ENCODE data around the gene RCSD1.
"Not testable (repeated sequence)": the region's sequence is repeated elsewhere in the genome, so short reads cannot be mapped to it uniquely, and the experiment has no call there.

The RCSD1 gene

DNA sequence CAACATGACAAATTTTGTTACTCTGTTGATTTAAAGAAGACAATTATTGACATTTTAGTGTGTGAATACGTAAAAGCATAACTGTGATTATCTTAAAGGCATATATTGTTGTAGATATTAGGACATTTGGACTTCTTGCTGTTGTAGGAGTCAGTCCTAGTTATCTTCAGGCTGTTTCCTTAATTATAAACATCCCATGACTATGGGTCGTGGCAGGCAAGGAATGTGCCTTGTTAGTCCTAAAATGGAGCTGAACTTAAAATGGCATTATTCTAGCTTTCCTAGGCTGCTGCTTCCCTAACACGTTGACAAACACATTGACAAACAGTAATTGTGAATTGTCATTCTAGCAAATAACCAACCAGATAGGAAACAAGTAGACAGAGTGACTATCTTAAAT lies 87.3 kb downstream of the RCSD1 start:
- DNase-seq = no peak

DNA sequence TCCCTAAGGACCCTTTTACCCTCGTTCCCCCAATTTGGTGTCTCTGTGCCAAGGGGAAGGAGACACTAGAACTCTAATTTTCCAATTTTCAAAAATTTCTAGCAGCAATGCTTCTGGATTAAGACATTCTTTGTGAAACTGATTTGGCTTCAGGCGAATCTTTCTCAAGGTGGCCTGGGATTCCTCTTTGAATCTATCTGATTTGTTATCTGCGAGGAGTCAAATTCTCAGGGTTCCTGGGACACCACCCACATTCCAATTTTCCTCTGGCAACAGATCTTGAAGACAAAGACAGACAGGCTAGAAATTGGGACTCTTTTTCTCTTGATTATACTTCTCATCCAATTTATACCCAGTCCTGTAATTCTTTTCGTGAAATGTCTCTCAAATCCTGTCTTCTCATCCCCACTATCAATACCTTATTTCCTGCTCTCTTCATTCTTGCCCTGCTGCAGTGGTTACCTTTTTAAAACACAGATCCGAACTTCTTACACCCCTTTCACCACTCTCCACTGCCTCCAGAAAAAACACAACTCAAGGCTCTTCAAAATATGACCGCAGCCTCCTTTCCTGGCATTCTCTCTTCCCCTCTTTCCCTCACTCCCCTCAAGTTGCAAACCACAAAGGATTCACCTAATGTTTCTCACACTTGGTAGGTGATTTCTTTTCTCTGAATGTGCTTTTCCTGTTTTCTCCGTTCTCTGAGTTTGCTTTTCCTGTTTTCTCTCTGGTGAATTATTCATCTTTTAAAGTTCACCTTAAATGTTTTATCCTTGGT lies 89.1 kb downstream of the RCSD1 start:
- no peak for DNase-seq

DNA sequence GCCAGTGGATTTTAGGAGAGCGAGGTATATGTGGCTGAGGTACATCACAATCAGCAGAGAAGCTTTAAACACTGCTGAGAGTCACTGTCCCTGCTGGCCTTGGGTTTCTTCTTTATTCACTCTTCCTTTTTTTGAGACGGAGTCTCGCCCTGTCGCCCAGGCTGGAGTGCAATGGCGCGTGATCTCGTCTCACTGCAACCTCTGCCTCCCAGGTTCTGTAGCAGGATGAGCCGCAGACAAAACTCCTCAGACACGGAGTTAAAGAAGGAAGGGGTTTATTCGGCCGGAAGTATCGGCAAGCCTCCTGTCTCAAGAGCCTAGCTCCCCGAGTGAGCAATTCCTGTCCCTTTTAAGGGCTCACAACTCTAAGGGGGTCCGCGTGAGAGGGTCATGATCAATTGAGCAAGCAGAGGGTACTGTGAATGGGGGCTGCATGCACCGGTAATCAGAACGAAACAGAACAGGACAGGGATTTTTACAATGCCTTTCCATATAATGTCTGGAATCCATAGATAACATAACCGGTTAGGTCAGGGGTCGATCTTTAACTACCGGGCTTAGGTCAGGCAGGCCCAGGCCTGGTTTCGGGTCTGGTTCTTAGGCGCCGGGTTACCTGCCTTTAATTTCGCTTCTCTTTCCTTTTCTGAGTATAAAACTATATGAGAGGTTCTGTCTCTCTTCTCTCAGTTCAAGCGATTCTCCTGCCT lies 89.8 kb downstream of the RCSD1 start:
- DNase-seq = not testable (repeated sequence)

DNA sequence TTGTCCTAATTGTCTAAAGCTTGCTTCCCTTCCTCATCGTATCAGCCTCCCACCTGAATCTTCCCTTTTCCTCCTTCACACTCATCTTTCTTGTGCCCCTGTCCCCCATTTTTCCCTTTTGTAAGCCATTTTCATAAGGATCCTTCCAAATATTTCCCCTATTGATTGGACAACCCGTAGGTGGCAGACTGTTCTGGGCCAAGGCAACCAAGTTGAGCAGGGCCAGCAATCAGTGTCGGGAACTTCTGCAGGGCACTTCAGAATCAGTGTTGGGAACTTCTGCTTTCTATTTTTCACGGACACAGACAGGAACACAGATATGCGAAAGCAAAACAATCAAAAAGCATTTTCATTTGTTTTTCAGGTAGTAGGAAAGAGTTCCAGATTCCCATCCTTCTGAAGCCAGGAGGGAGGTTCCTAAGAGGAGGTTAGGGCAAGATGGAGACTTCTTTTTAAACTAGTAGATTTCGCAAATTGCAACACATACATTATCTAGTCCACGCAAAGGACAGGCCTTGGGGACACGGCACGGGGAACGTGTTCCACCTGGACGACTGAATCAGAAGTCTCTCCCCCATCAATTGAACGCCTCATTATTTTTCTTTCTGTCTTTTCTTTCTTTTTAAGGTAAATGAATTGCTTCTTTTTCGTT lies 91.1 kb downstream of the RCSD1 start:
- DNase-seq = no peak

DNA sequence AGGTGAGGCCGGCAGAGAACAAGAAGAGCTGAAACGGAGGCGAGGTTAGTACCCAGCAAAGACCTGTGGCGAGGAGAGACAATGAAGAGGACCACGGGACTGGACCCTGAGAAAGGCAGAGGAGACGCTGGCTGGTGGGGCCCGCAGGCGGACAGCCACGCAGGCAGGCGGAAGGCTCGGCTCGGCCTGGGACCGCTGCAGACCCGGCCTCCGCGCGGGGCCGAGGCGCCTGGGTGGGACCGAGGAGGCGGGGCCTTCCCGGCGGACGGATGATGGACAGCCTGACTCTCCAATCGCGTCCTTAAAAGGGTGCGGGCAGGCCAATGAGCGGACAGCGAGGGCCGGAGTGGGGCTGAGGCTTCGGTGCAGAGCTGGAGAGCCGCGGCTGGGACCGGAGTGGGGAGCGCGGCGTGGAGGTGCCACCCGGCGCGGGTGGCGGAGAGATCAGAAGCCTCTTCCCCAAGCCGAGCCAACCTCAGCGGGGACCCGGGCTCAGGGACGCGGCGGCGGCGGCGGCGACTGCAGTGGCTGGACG lies 91.7 kb downstream of the RCSD1 start, which contains the start of gene MPZL1:
MPZL1 (plus strand) TSS at position 366 of the 535 bp plus-strand sequence. CDS start 170 bp downstream, outside the sequence.
- DNase-seq = peak; percentile 100

DNA sequence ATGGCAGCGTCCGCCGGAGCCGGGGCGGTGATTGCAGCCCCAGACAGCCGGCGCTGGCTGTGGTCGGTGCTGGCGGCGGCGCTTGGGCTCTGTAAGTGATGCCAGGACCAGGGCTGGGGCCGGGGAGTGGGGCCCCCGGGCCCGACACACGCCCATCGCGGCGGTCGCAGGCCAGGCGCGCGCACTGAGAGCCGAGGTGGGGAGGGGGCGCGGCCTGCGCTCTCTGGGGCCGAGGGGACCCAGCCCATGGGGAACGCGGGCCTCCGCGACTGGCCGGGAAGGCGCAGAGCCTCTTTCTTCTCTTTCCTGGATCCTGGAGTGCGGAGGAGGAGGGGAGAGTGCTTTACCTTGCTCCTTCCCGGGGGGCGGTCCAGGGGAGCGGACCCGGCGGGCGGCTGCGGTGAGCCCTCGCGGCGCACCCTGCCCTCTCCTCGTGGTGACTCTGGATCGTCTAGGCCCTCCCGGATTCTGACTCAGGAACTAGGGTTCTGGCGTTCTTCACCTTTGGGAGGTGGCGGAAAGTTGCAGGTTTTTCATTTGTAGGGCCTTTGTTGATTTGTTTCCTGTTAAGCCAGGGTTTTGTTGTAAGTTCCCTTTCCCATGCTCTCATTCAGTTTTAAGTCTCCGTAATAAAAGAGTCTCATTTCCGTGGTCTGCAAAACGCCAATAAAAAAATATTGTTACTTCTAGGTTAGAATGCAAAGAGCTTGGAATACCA lies 92.3 kb downstream of the RCSD1 start:
- DNase-seq = no peak

DNA sequence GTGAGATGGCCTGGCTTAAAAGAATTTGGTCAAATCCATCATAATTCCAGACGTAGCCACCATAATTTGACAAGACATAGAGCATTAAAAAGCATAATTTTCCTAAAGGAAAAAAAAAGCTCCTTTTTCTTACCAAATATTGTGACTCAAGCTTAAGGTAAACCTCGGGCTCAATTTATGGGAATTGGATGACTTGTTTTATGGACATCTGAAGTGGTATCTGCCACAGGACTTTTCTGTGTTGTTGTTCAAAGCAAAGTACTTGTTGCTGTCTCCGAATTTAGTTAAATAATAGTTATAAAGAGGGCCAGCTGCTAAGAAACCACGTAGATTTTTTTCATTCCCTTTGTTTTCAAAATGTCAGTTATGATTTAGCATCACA lies 92.8 kb downstream of the RCSD1 start:
- DNase-seq = no peak

DNA sequence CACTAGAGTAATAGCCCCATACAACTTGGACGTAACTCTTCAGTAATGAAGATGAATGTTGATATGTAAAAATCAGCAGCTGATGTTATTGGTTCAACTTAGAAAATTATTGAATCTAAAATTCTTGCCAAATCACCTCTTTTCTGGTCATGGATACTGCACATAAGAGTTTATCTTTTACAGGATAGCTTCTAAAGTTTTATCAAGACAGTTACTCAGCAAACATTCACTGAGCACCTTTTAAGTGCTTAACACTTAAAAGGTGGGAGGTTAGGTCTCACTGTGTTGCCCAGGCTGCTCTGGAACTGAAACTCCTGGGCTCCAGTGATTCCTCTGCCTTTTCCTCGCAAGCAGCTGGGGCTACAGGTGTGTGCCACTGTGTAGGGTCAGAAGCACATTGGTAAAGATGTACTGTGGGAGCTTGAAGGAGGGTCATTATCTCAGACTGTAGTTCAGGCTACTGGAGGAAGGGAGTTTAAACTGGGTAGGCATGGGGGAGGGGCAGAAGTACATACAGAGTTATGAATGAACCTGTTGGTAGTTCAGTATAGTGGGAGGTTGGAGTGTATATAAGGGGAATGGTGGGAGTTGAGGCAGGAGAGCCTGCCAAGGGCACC lies 93.8 kb downstream of the RCSD1 start:
- no peak for DNase-seq

DNA sequence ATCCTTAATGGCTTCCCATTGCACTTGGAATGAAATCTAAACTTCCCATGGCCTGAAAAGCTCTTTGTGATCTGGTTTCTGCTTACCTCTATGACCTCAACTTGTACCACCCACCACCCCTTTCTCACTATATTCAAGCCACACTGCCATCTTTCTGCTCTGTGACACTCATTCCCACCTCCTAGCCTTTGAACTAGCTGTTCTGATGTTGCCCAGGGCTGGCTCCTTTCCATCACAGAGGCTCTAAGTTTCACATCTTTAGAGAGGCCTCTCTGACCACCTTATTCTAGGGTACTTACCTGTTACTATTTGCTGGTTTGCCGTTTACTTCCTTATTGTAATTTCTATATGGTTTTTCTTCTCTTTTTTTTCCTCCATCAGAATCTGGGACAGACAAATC lies 96.0 kb downstream of the RCSD1 start:
- DNase-seq = no peak

DNA sequence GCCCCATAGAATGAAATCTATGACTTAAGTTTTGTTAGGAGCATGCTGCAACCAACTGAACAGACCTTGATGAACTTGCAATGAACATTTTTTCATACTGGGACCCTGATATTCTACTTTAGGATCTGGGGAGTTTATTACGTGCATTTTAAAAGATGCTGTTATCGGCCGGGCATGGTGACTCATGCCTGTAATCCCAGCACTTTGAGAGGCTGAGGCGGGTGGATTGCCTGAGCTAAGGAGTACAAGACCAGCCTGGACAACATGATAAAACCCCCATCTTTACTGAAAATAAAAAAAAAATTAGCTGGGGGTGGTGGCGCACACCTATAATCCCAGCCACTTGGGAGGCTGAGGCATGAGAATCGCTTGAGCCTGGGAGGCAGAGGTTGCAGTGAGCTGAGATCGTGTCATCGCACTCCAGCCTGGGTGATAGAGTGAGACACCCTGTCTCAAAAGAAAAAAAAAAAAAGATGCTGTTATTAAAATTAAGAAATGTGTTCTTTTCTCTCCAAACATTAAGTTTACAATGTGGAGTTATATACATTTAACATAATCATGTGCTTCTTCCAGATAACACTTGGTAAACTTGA lies 98.9 kb downstream of the RCSD1 start:
- DNase-seq = no peak

DNA sequence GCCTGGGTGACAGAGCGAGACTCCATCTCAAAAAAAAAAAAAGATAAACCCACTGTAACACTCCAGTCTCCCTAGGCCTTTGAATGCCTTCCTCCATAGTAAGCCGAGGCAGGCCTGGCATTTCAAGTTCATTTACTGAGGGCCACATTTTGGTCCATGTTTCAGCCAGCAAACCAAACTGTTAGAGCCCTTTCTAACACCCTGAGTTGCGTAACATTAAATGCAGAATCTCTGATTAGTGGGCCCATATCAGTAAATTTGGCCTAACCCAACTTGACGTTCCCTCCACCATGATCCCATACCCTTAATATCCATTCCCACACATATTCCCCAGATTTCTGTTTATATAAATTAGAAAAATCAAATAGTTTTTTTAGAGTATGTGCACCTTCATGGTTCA lies 104.2 kb downstream of the RCSD1 start:
- no peak for DNase-seq

DNA sequence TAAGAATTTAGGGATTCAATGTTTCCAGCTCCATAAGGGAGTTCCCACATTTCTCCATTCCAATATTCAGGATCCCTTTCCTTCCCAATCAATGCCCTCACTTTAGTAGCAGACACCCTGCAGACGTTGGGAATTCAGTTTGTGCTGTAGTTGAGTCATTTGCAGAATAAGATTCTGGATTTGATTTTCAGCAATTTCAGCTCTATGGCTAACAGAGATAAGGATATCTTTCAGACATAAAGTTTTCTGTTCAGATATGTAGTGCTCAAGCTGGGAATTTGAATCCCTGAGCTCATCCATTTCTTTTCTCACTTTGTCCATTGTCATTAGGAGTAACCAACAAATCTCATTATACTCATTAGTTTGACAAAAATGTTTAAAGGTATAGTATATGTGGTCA lies 104.8 kb downstream of the RCSD1 start:
- no peak for DNase-seq

DNA sequence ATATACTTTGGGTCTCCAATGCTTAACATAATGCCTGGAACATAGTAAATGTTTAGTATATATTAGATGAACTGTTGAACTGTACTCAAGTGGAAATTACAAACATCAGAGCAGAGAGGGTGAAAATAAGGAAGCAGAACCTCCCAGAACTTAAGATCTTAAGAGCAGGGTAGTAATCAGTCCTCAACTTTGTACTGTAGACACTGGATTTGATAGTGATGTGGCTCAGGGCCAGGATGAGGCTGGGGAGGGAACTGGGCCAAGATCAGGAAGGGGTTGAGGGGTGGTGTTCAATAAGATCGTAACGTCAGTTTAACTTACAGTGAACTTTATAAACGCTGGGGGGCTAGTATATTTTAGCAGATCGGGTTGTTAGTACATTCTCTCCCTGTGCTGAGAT lies 107.1 kb downstream of the RCSD1 start:
- no peak for DNase-seq

DNA sequence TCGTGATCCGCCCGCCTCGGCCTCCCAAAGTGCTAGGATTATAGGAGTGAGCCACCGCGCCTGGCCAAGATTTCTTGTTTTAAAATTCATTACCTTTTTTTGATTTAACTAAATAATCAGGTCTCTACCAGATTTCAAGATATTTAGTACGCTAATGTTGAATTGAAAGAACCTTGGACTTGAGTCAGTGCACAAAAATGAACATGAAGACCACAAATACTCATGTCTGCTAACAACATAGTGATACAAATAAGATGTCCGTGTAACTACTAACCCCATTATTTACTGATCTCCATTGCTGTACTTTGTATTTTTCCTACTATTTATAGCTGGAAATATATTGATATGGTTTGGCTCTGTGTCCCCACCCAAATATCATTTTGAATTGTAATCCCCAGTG lies 108.1 kb downstream of the RCSD1 start:
- no peak for DNase-seq

DNA sequence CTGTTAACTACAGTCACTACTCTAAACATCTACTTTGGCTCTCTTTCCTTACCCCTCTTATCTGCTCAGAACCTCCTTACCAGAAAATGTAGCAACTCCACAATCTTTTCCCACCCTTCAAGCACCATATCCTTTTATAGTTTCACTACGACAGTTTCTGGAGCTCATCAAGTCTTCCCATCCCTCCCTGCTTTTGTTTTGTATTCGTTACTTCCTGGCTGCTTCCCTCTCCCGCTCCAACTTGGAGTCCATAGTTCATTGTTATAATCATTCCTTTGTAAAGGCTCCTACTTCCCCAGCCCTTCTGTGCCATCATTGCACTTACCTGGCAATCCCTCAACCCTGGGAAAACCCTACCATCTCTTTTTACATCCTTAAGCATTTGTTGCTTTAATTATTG lies 109.7 kb downstream of the RCSD1 start:
- no peak for DNase-seq

DNA sequence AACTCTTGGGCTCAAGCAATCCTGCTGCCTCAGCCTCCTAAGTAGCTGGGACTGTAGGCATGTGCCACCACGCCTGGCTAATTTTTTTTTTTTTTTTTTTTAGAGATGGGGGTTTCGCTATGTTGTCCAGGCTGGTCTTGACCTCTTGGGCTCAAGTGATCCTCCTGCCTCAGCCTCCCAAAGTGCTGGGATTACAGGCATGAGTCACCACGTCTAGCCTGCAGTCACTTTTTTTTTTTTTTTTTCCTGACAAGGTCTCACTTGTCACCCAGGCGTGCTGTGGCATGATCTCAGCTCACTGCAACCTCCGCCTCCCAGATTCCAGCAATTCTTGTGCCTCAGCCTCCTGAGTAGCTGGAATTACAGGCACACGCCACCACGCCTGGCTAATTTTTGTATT lies 111.1 kb downstream of the RCSD1 start:
- not testable (repeated sequence) for DNase-seq

DNA sequence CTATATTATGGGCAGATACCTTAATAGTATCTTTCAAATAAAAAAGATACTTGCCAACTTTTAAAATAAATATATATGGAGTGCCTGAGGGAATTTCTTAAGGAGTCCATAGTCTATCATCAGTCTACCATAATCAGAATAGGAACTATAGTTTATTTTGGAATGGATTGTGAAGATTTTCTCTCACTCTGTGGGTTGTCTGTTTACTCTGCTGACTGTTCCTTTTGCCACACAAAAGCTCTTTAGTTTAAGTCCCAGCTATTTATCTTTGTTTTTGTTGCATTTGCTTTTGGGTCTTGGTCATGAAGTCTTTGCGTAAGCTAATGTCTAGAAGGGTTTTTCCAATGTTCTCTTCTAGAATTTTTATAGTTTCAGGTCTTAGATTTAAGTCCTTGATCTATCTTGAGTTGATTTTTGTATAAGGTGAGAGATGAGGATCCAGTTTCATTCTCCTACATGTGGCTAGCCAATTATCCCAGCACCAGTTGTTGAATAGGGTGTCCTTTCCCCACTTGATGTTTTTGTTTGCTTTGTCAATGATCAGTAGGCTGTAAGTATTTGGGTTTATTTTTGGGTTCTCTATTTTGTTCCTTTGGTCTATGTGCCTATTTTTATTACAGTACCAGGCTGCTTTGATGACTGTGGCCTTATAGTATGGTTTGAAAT lies 112.5 kb downstream of the RCSD1 start:
- not testable (repeated sequence) for DNase-seq

DNA sequence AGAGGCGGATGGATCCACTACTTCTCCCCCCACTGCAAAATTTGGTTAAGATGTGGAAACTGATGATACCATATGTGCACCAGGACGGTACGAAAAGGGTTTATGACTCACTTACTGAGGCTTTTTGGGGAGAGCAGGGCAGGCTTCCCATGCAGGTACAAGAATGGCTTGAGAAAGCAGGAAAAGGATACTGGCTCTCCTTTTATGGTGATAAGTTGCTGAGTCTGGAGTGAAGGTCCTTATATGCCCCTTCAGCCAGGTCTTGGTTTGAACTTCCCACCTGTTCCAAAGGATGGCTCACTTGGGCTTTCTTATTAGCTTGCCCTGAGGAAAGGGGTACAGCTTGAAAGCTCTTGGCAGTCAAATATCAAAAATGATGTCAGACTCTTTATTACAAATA lies 114.9 kb downstream of the RCSD1 start:
- DNase-seq = no peak

DNA sequence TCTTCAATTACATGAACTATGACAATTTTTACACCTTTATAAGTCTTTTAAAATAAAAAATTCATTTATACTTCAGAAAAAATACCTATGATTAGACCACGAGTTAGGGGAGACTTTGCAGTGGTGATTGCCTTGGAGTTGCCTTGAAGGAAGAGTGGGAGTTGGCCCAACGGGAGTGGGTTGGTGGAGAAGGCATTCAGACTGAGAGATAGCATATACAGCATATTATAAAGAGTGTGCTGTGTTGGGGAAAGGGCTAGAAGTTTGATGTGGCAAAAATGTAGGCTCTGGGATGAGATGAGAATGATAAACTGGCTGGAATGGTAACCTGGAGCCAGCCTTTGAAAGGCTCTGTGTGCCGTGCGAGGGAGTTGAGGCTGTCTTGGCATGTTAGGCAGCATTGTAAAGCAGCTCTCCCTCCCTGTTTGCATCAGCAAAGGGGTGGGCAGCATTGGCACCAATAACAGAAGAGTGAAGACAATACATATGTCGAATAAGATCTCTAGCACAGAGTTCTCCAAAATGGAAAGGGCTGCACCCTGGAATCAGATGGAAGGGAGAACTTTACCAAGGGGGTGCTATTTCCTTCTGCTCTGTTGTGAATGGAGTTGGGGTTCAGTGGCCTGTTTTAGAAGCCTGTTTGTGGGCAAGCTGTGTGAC lies 116.1 kb downstream of the RCSD1 start:
- no peak for DNase-seq

DNA sequence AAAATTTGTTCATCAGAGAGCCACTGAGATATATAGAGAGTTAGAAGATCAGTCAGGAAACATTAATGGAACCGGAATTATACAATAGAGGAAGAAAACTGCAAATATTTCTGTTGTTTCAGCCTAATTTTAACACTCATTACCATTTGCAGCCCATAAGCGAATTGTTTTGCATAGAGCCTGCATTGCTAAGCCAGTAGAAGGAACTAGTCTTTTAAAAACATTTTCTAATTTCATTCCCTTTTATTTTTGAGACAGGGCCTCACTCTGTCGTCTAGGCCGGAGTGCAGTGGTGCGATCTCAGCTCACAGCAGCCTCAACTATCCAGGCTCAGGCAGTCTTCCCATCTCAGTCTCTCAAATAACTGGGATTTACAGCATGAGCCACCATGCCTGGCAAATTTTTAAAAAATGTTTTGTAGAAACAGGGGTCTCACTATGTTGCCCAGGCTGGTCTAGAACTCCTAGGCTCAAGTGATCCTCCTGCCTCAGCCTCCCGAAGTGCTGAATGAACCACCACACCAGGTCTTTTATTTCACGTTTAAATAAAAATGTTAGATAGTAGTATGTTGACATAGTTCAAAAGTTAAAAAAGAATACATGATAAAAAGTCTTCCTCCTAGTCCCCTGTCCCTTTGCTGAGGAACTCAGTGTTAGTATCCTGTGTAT lies 117.1 kb downstream of the RCSD1 start:
- DNase-seq = no peak

Data from retina (tissue), 1 donor.